GM23338 (cell line): ENCODE data around the gene MPST. TPM values are rescaled to one million over a fixed set of nuclear protein-coding genes. Genes with fewer than 3 reads are reported as not detected.

ENCODE experiments used
- ATAC-seq: fragments of 200-7000 bp; cut with Tn5 transposase; 3 replicates; pipeline ENCODE4 v1.9.1; 2020
- DNase-seq: peaks from one replicate; pipeline ENCODE4 v3.0.0-alpha.2; 2015; ENCODE audit warnings: low spot score
- H2AFZ ChIP-seq: fragments of 200-600 bp; sonication (generic); 2 replicates; pipeline ENCODE4 v1.8.0; 2016; ENCODE audit warnings: antibody characterized with exemption, mild to moderate bottlenecking, moderate library complexity
- H3F3A ChIP-seq: fragments of 200-600 bp; sonication (generic); replicated peaks from 2 replicates; pipeline ENCODE4 v1.8.0; 2017; ENCODE audit warnings: antibody characterized with exemption, mixed run types, low read depth
- H3K27ac ChIP-seq: fragments of 200-600 bp; sonication (generic); 2 replicates; pipeline ENCODE4 v1.6.1; 2016; ENCODE audit warnings: low read depth
- H3K27me3 ChIP-seq: fragments of 200-600 bp; sonication (generic); 2 replicates; pipeline ENCODE4 v1.8.0; 2016; ENCODE audit warnings: mild to moderate bottlenecking, mixed run types, moderate library complexity; ENCODE audit not compliant: insufficient read depth
- H3K36me3 ChIP-seq: fragments of 200-600 bp; sonication (generic); 2 replicates; pipeline ENCODE4 v1.8.0; 2016; ENCODE audit warnings: mild to moderate bottlenecking; ENCODE audit not compliant: insufficient read depth
- H3K4me1 ChIP-seq: fragments of 200-600 bp; sonication (generic); 2 replicates; pipeline ENCODE4 v1.8.0; 2016; ENCODE audit warnings: mild to moderate bottlenecking, moderate library complexity; ENCODE audit not compliant: insufficient read depth
- H3K4me2 ChIP-seq: fragments of 200-600 bp; sonication (generic); 2 replicates; pipeline ENCODE4 v1.7.1; 2017; ENCODE audit warnings: mixed run types
- H3K4me3 ChIP-seq: fragments of 200-600 bp; sonication (generic); 2 replicates; pipeline ENCODE4 v1.6.1; 2016; ENCODE audit warnings: mixed run types
- H3K79me2 ChIP-seq: fragments of 200-600 bp; sonication (generic); replicated peaks from 2 replicates; pipeline ENCODE4 v1.8.0; 2017; ENCODE audit warnings: mild to moderate bottlenecking; ENCODE audit not compliant: insufficient read depth
- H3K9me2 ChIP-seq: fragments of 200-600 bp; sonication (generic); 2 replicates; pipeline ENCODE4 v1.8.0; 2017; ENCODE audit not compliant: insufficient read depth
- H4K20me1 ChIP-seq: fragments of 200-600 bp; sonication (generic); replicated peaks from 2 replicates; pipeline ENCODE4 v1.8.0; 2017; ENCODE audit warnings: mild to moderate bottlenecking; ENCODE audit not compliant: insufficient read depth
- H3K27ac Mint-ChIP-seq: 2 replicates; pipeline ENCODE4 v1.8.0; 2020; ENCODE audit warnings: inconsistent platforms, mild to moderate bottlenecking, moderate library complexity, mixed read lengths
- H3K27me3 Mint-ChIP-seq: 3 replicates; pipeline ENCODE4 v1.8.0; 2022; ENCODE audit warnings: low read depth, mild to moderate bottlenecking, moderate library complexity, mixed read lengths, inconsistent platforms; ENCODE audit not compliant: insufficient read depth, poor library complexity
- H3K36me3 Mint-ChIP-seq: 3 replicates; pipeline ENCODE4 v1.8.0; 2021; ENCODE audit warnings: low read depth, mild to moderate bottlenecking, inconsistent platforms, moderate library complexity, mixed read lengths
- H3K4me1 Mint-ChIP-seq: 3 replicates; pipeline ENCODE4 v1.8.0; 2020; ENCODE audit warnings: mild to moderate bottlenecking, inconsistent platforms, mixed read lengths
- H3K4me3 Mint-ChIP-seq: 3 replicates; pipeline ENCODE4 v1.8.0; 2021; ENCODE audit warnings: moderate library complexity, mild to moderate bottlenecking, inconsistent platforms, mixed read lengths
- H3K9me3 Mint-ChIP-seq: 3 replicates; pipeline ENCODE4 v1.8.0; 2020; ENCODE audit warnings: moderate library complexity, mild to moderate bottlenecking, inconsistent platforms, mixed read lengths
- CTCF ChIP-seq, 2 experiments: fragments of 200-600 bp in 1 of 2; sonication (generic) in 1 of 2; conservative IDR thresholded peaks; 2 replicates each; pipeline versions ENCODE4 v1.5.1 to v1.6.1; 2016 to 2017; ENCODE audit warnings: antibody characterized with exemption in 2 of 2, low read depth in 2 of 2, mild to moderate bottlenecking in 2 of 2, moderate library complexity in 1 of 2
- ETS1 ChIP-seq: IDR thresholded peaks from 2 replicates; pipeline ENCODE4 v1.6.1; 2016; ENCODE audit warnings: antibody characterized with exemption
- JUNB ChIP-seq: IDR thresholded peaks from one replicate; pipeline ENCODE4 v1.6.1; 2016; ENCODE audit warnings: antibody characterized with exemption; ENCODE audit not compliant: unreplicated experiment
- REST ChIP-seq: IDR thresholded peaks from one replicate; pipeline ENCODE4 v1.6.1; 2018; ENCODE audit warnings: antibody characterized with exemption; ENCODE audit not compliant: unreplicated experiment
- STAT1 ChIP-seq: IDR thresholded peaks from one replicate; pipeline ENCODE4 v1.6.1; 2016; ENCODE audit warnings: antibody characterized with exemption; ENCODE audit not compliant: unreplicated experiment
- ZNF462 ChIP-seq: fragments of 250-450 bp; sonication (Bioruptor Pico); IDR thresholded peaks from 2 replicates; pipeline ENCODE4 v1.5.0; 2020; ENCODE audit warnings: mild to moderate bottlenecking, moderate library complexity
- polyA plus RNA-seq: library from polyadenylated mRNA; unstranded; fragments of >200 nt; fragmentation: Nextera tagmentation; extraction: Ambion mirVana; gene quantifications from 2 replicates; pipeline ENCODE4 v1.2.1, GENCODE V29; 2016
- total RNA-seq: library from RNA; depleted of rRNA; stranded (reverse); fragments of >200 nt; shearing (Covaris generic); gene quantifications from 2 replicates; pipeline ENCODE4 v1.2.3, GENCODE V29; 2014

Gene MPST
- total and polyA plus RNA-seq, 2 experiments from 2014 or later: 86.2 to 158 TPM

- no peaks in the 10 kb centered on the region for H3K36me3 ChIP-seq
- H3K4me2 ChIP-seq: no peak overlapping the region
- H3K79me2 ChIP-seq: no peaks in the 10 kb centered on the region
- no peak for TF ChIP-seq JUNB
- no peak for TF ChIP-seq ZNF462
- TF ChIP-seq CTCF (conservative IDR thresholded peaks at IDR 0.05; ENCODE audit: low read depth in 2 of 2): no peak
- TF ChIP-seq STAT1: no peak
- TF ChIP-seq ETS1: no peak
- no peak for TF ChIP-seq REST
- peaks cover 9% of the 10 kb centered on the region for H3K4me1 Mint-ChIP-seq
- ATAC-seq (no peak), DNase-seq (no peak)
- H3K4me3 Mint-ChIP-seq: no peak overlapping the region
- H3K4me1 ChIP-seq: no peaks in the 10 kb centered on the region; the same call in 1 of the 2 replicates
- no peaks in the 10 kb centered on the region for H3F3A ChIP-seq
- no peaks in the 10 kb centered on the region for H4K20me1 ChIP-seq
- no peaks in the 10 kb centered on the region; the same call in 2 of the 3 replicates for H3K9me3 Mint-ChIP-seq
- no peak overlapping the region for H3K27ac Mint-ChIP-seq
- H3K36me3 Mint-ChIP-seq: no peaks in the 10 kb centered on the region
- H3K27me3 ChIP-seq: peaks cover 4% of the 10 kb centered on the region; the same call in 1 of the 2 replicates
- H3K27me3 Mint-ChIP-seq: peaks cover 8% of the 10 kb centered on the region
- H3K27ac ChIP-seq: no peak overlapping the region
- no peaks in the 10 kb centered on the region for H3K9me2 ChIP-seq
- no peak overlapping the region for H2AFZ ChIP-seq
- H3K4me3 ChIP-seq: no peak overlapping the region
Observed at GRCh38 chr22:37047006-37047405, 27.5 kb downstream of the MPST start.
